ENCODE data around the gene PRDM13. TPM values are rescaled to one million over a fixed set of nuclear protein-coding genes. Genes with fewer than 3 reads are reported as not detected.

Gene PRDM13
- total RNA-seq, 3 donors from 2014 or later, result not detected

DNA sequence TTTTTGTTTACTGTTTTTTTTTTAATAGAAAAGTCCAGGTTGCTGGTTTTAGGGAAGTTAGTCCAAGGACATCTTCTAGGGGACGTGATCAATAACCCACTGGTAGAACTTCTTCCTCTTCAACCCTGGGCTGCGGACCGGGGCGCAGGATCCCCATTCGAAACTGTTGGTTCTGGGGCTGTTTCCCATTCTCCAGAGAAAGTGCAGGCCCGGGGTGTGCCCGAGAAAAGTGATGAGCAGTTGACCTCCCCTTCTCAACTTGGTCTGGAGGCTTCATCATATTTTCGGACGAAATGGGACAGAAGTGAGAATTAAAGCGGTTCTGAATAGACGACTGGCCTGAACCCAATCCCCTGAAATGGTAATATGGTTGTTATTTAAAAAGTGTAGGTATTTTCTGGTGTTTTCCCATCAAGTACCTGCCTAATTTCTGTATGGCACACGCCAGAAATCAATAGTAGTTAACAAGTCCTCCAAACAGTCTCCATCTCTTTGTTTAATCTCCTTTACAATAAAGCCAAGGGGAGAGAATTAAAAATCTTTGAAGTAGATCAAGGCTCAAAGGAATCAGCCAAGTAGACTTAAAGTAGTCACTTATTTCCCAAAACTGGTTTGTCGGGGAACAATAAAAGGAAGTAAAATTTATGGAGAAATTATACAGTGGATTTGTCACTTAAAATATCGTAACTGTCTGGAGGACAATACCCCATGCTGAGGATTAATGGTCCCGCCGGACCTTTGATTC is 550 bp upstream of the PRDM13 start:
- Histone ChIP-seq H3K36me3 (ENCODE audit: low read depth) (no peaks in the 10 kb centered on the region), H3K4me3 (no peak overlapping the region), H3K4me1 (ENCODE audit: low read depth) (peaks cover 29% of the 10 kb centered on the region), H3K9me3 (no peaks in the 10 kb centered on the region)
- intact Hi-C loops (cut with DNase I, micrococcal nuclease), result no loop called here
- no peak for ATAC-seq
- no peak for DNase-seq
- TF ChIP-seq, protein P1, sequence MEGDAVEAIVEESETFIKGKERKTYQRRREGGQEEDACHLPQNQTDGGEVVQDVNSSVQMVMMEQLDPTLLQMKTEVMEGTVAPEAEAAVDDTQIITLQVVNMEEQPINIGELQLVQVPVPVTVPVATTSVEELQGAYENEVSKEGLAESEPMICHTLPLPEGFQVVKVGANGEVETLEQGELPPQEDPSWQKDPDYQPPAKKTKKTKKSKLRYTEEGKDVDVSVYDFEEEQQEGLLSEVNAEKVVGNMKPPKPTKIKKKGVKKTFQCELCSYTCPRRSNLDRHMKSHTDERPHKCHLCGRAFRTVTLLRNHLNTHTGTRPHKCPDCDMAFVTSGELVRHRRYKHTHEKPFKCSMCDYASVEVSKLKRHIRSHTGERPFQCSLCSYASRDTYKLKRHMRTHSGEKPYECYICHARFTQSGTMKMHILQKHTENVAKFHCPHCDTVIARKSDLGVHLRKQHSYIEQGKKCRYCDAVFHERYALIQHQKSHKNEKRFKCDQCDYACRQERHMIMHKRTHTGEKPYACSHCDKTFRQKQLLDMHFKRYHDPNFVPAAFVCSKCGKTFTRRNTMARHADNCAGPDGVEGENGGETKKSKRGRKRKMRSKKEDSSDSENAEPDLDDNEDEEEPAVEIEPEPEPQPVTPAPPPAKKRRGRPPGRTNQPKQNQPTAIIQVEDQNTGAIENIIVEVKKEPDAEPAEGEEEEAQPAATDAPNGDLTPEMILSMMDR (IDR thresholded peaks at IDR 0.05), result no peak

DNA sequence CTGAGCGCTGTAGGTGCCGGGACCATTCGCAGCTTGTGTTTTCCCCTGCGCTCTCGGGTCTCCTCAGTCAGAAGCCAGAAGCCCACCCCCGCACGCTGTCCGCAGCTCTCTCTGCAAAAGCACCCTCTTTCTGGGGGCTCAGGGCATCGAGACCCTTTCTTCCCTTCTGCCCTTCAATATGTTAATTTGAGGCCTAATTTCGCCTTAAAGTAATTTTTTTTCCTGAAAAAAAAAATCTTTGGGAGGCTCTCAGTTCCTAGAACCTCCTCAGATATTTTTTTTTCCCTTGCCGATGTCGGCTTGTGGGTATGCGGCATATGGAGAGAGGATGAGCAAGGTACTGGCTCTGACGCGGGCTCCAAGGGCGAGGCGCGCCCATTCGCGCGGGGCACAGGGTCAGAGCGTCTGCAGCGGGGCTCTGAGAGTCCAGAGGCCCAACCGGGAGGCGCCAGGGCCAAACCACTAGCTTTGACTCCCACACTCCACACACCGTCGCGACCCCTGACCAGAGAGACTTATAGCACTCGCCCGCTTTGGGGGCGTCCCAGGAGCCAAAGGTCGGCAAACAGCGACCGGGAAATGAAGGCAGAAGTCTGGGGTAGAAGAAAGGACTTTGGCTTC is 893 bp downstream of the PRDM13 start:
- TF ChIP-seq, protein P1 (IDR thresholded peaks at IDR 0.05), result no peak
- Histone ChIP-seq H3K4me1 (ENCODE audit: low read depth) (peaks cover 29% of the 10 kb centered on the region), H3K4me3 (no peak overlapping the region), H3K9me3 (no peaks in the 10 kb centered on the region), H3K36me3 (ENCODE audit: low read depth) (no peaks in the 10 kb centered on the region)
- intact Hi-C loops (cut with DNase I, micrococcal nuclease), result no loop called here
- ATAC-seq (no peak), DNase-seq (peak in 1 of 3 donors; percentile 39)

DNA sequence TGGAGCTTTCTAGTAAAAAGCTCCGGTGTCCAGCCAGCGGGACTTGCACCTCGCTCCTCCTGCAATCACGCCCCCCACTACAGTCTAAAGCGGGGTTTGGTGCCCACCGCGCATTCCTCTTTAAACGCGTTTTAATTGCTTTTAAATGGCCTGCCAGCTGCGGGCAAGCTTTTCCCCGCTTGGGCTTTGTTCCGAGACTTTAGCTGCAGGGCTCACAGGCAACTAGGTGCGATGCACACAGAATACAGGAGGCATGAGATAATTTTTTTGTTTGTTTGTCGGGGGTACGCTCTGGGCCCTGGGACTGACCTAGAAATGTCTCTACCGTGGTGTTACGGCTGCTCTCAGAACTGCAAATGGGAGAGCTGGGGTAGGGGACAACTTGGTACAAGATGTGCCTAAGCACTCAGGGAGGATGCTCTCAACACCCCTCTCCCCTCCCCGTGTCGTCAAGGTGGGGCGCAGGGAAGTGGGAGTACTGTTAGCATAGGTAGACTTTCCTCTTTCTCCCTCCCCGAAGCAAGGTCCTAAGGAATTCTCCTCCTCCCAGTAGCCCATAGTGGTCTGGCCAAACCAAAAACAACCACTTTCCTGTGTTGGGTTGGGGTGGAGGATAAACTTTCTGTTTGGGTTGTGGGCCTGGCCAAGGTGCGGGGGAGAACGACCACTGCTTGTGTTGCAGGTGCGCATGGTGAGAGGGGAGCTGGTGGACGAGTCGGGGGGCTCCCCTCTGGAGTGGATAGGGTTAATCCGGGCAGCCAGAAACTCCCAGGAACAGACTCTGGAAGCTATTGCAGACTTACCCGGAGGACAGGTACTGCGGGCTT is 1.6 kb downstream of the PRDM13 start:
- H3K36me3 ChIP-seq (ENCODE audit: low read depth), result no peaks in the 10 kb centered on the region
- H3K4me1 ChIP-seq (ENCODE audit: low read depth), result peaks cover 26% of the 10 kb centered on the region
- TF ChIP-seq, protein P1 (IDR thresholded peaks at IDR 0.05), result no peak
- H3K9me3 ChIP-seq, result no peaks in the 10 kb centered on the region
- intact Hi-C loops (cut with DNase I, micrococcal nuclease), result no loop called here
- ATAC-seq (no peak), DNase-seq (peak in 1 of 3 donors; percentile 23)
- H3K4me3 ChIP-seq, result no peak overlapping the region

DNA sequence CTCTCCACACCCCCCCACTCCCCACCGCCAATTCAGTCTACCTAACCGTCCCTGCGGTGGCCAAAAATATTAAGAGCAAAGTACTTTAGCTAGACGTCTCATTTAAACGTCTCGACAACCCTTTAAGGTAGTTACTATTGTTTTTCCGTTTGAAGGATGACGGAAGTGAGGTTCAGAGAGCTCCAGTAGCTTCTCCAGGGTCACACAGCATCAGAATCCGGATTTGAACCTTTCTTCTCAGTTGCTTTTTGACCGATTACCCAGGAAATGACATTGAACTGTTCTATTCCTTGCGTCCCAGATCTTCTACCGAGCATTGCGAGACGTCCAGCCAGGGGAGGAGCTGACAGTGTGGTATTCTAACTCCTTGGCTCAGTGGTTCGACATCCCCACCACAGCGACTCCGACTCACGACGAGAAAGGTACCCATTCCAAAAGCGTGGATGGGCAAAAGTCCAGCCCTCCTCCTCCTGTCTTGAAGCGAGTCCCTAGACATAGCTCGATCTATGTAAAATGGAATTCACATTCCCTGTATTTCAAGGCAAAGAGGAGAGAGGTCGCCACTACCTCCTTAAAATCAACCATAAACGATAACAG is 2.4 kb downstream of the PRDM13 start:
- H3K4me3 ChIP-seq, result no peak overlapping the region
- no peaks in the 10 kb centered on the region for H3K9me3 ChIP-seq
- no peaks in the 10 kb centered on the region for H3K36me3 ChIP-seq (ENCODE audit: low read depth)
- no peak for DNase-seq
- TF ChIP-seq, protein P1 (IDR thresholded peaks at IDR 0.05), result no peak
- H3K4me1 ChIP-seq (ENCODE audit: low read depth), result peaks cover 26% of the 10 kb centered on the region
- no peak for ATAC-seq
- intact Hi-C loops (cut with DNase I, micrococcal nuclease), result no loop called here

DNA sequence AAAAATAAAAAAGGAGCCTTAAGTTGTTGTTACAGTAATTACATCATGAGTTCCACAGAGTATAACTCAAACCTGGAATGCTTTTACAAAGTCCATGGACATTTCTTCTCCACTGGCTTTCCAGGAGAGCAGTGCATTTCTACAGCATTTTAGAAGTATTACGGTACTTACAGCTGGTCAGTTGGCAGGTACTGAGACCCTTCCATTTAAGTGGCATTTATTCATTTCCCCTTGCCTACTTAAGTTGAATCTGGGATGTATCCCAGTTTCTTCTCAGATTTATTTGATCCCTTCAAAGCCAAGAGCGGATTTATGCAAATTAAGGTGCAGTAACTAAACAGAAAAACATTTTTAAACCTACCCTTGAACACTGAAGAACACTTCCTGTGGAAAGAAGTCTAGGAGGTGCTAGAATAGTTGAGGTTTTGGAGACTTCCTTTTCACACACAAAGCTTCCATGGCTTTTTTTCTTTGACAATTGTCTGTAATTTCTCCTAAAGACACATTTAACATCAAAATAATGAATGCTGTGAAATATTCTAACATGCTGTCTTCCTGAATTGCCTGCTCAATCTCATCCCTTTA is 3.4 kb downstream of the PRDM13 start:
- Histone ChIP-seq H3K36me3 (ENCODE audit: low read depth) (no peaks in the 10 kb centered on the region), H3K4me3 (no peak overlapping the region)

More for the DNA sequence above, 3.4 kb downstream of the PRDM13 start:
- DNase-seq (no peak), ATAC-seq (no peak)
- TF ChIP-seq, protein P1 (IDR thresholded peaks at IDR 0.05), result no peak
- no peaks in the 10 kb centered on the region for H3K9me3 ChIP-seq
- peaks cover 29% of the 10 kb centered on the region for H3K4me1 ChIP-seq (ENCODE audit: low read depth)
- intact Hi-C loops (cut with DNase I, micrococcal nuclease), result no loop called here

Data from mucosa of descending colon (tissue), 3 donors.